Putamen (tissue), 1 donor: ENCODE measurements around the gene FFAR1.

Experiments
- DNase-seq: peaks from one replicate; pipeline ENCODE4 v3.0.0-alpha.2; 2016; ENCODE audit warnings: low spot score

FFAR1 gene

DNA sequence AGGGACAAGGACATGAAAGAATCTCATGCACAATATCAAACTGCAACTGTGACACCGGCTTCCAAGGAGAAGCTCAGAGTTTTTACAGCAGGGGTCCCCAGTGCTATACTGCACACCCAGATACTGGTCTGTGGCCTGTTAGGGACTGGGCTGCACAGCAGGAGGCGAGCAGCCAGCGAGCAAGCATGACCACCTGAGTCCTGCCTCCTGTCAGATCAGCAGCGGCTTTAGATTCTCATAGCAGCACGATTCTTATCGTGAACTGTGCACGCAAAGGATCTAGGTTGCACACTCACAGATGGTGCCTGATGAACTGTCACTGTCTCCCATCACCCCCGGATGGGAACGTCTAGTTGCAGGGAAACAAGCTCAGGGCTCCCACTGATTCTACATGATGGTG is 31.8 kb upstream of the FFAR1 start:
- no peak for DNase-seq

DNA sequence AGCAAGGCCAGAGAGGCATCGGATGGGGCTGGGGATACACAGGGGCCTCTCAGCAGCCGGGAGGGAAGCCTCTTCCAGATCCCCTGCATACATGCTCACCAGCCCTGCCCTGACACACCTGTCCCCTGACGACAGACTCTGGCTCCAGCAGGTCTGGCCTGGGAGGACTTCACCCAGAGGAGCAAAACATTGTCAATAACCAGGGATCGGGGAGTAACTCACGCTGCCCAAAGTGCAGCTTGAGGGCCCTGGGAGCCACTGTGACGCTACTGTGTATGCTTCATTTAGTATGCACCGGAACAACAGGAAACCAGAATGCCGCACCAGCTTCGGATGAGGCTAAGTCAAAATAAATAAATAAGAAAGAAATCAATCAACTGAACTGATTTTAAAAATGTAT is 31.1 kb upstream of the FFAR1 start:
- DNase-seq = no peak

DNA sequence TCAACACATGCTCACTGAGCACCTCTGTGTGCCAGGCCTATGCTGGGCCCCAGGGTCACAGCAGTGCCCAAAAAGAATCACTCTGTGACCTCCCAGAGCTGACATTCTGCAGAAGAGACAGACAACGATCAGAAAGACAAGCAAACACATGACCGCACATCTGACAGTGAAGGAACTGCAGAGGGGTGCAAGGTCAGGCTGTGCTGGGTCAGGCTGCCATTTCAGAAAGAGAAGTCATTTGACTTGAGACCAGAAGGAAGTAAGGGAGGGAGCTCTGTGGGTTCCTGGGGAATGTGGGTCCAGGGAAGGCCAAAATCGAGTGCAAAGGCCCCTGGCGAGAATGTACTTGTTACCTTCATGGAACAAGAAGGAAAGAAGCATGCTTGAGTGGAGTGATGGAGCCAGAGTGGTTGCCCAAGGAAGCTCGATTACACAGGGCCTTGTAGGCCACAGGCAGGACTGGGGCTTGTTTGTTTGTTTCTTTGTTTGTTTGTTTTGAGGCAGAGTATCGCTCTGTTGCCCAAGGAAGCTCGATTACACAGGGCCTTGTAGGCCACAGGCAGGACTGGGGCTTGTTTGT is 30.1 kb upstream of the FFAR1 start:
- DNase-seq = no peak

DNA sequence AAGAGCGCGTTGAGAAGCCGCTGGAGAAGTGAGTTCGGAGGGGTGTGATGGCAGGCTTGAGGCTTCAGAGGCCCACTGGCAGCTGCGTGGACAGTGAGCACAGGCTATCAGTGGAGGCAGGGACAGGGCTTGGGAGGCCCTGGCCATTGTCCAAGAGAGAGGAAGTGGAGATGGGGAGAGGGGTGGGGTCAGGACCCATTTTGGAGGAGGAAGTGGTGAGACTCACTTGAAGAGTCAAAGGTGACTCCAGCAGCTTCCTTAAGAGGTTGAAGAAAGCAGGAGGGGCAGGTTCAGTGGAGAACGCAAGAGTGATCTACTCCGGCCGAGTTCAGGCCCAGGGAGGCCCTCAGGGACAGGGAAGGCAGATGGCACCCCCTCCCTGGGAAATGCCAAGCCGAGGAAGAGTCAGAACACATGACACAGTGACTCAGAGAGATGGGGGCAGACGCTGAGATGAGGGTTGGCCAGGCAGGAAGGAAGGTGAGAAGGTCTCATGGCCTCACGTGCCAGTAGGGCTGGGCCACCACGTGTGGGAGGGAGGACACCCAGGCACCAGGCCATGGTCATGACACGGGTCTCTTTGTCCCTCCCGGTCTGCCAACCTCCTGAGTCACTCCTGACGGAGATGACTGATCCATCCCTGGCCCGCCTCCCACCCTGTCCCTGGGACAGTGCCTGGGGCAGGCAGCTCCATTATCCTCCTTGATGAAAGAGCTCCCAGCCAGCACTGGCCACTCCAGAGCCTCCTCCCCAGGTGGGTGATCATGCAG is 28.8 kb upstream of the FFAR1 start:
- peak; percentile 74 for DNase-seq

DNA sequence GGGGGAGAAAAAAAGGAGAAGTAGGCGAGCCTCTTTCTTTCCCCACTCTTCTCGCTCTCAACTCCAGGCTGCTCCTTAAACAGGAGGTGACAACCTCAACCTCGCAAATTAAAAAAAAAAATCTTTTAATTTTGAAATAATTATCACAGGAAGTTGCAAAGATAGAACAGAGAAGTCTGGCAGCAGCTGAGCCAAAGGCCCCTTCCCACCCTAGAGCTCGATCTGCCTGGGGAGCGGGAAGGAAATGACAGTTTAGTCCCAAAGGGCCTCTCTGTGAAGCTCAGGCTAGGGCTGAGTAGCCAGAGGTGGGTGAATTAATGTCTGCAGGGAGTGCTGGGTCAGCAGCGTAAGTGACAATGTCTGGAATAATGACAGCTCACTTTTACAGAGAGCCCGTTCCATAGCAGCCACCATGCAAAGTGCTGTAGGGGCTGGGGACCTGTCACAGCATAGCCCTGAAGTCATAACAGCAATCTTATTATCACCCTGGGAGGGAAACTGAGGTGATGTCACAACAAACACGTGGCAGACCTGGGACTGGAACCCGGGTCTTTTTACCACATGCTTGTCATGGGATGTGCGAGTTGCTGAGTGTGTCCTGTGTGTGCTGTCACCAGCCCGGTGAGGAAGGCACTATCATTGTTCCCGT is 27.5 kb upstream of the FFAR1 start:
- no peak for DNase-seq

DNA sequence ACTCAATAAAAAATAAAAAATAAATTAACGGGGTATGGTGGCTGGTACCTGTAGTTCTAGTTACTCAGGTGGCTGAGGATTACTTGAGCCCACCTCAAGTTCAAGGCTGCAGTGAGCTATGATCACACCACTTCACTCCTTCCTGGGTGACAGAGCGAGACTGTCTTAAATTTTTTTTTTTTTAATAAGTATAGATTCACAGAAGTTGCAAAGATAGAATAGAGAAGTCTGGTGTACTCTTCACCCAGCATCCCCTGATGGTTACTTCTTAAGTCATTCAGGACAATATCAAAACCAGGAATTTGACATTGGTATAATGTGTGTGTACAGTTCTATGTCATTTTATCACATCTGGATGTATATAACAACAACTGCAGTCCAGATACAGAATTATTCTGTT is 26.4 kb upstream of the FFAR1 start:
- DNase-seq = no peak

DNA sequence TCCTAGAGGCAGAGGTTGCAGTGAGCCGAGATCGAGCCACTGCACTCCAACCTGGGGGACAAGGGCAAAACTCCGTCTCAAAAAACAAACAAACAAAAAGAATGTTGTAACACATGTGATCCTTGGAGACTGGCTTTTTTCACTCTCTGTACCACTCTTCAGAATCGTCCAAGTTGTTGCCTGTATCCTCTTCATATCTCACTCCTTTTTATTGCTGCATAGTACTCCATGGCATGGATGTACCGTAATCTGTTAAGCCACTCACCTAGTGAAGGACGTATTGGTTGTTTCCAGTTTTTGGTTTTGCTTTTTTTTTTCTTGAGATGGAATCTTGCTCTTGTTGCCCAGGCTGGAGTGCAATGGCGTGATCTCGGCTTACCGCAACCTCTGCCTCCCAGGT is 25.7 kb upstream of the FFAR1 start:
- no peak for DNase-seq

DNA sequence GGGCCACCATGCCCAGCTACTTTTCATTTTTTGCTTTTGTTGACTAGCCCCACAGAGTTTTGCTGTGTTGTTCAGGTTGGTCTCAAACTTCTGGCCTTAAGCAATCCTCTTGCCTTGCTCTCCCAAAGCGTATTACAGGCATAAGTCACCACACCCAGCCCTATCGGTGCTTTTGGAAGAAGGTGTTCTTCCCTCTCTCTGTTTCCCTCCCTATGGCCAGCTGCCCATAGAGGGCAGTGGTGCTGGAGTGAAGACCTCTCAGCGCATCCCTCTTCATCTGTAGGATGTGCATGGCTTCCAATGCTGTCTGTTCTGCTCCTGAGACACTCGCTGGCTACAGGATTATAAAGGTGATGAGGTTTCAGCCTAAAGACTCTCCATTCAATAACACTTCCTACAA is 20.1 kb upstream of the FFAR1 start:
- DNase-seq = no peak

DNA sequence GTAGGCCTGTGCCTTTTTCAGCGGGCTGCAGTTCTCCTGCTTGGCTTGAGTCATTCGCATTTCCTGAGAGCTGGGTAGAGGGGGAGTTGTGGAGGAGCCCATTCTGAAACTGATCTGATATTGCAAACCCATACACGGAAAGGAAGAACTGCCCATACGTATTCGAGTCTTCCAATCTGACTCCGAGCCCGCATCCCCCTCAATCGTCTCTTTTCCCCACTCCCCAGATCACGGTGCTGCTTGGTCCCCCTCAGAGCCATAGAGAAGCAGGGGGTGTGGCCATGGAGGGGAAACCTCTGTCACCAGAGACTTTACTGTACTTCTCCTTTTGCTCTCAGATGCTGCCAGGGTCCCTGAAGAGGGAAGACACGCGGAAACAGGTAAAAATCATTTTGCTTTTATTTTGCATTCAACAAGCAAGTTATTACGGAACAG is 18.8 kb upstream of the FFAR1 start, which contains the start of gene CD22:
Gene CD22, plus strand, starts transcription at position 337 of the 435 bp plus-strand sequence. CDS start 2,854 bp downstream, outside the sequence.
- DNase-seq = no peak

DNA sequence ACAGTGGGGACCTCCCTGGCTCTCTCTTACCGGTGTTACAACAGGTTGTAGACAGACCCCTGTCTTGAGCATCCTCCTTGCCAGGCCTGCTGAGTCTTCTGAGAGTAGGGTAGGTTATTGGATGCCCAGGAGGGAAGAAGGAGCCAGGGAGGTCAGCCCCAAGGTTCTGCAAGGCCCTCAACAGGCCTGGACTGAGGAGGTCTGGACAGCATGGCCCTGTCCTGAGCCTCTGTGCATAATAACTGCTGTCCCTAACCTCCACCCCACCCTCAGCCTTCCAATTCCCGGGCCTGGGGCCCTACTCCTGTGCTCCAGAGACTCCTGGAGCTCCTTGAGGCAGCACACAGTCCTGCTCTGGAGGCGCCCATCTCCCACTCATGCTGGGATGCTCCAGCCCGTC is 18.4 kb upstream of the FFAR1 start:
- DNase-seq = no peak

DNA sequence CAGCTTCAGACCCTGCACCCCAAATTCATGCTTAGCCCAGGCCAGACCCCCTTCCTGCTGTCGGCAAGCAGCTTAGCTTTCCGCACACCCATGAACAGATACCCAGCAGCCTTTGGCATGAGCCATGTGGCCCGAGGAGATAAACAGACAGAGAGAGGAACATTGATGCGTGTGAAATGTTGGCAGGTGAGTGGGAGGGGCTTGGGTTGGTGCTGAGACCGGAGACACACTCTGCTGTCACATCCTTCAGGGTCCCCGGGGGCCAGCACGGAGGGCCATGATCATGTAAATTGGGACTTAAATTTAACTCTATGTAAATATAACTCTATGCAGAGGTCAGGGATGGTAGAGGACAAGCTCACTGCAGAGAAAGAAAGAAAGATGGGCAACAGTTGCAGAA is 17.2 kb upstream of the FFAR1 start:
- no peak for DNase-seq

DNA sequence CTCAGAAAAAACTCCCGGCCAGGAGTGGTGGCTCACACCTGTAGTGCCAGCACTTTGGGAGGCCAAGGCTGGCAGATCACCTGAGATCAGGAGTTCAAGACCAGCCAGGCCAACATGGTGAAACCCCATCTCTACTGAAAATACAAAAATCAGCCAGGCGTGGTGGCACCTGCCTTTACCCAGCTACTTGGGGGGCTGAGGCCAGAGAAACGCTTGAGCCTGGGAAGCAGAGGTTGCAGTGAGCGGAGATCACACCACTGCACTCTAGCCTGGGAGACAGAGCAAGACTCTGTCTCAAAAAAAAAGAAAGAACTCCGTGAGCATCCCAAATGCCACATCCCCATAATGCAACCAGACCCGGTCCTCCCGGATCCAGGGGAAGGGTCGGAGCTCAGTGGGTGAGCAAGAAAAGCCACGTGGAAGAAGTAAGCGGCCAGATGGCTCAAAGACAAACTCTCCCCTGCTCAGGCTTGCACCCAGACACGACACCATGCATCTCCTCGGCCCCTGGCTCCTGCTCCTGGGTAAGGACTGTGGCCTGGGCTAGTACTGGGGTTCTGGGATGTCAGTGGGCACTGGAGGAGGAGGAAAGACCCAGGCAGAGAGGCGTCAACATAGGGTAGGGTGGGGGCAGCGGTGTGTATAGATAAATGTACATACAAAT is 16.0 kb upstream of the FFAR1 start:
- DNase-seq = no peak

DNA sequence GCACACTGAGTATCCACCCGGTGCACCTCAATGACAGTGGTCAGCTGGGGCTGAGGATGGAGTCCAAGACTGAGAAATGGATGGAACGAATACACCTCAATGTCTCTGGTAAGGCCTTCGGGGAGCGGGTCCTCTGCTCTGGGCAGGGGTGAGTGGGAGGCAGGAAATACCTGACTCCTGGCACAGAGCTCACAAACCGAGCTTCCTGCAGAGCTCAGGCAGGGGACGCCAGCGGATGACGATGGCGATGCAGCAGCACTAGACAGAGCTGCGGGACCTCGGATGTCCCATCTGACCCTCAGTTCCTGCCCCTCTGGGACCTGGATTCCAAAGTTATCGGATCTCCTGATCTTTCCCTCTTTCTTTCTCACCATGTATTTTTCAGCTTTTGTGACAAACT is 14.9 kb upstream of the FFAR1 start:
- no peak for DNase-seq

DNA sequence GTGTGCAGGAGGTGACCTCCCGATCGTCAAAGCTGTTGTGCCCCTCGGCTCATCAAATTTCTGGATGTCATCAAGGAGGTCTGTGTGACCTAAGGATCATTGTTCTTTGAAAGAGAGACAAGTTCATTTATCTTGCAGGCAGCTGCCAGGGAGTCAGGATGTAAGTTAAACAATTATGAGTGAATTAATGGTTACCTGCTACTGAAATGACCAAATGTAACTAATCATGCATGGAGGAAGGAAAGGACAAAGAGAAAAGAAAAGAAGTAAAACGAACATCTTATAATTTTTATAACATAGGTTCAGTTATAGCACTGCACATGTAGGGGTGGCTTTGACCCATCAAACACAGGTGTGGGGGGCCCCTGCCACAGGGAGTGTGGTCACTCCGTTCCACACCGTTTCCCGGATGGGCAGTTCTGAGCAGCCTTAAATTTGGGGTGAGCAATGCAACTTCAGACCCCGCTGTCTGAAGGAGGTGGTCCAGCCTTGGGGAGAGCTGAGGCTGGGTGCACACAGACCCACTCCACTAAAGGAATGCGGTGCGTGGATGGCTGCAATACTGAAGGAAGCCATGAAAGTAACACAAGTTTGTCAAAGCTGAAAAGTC is 13.5 kb upstream of the FFAR1 start:
- DNase-seq = no peak

DNA sequence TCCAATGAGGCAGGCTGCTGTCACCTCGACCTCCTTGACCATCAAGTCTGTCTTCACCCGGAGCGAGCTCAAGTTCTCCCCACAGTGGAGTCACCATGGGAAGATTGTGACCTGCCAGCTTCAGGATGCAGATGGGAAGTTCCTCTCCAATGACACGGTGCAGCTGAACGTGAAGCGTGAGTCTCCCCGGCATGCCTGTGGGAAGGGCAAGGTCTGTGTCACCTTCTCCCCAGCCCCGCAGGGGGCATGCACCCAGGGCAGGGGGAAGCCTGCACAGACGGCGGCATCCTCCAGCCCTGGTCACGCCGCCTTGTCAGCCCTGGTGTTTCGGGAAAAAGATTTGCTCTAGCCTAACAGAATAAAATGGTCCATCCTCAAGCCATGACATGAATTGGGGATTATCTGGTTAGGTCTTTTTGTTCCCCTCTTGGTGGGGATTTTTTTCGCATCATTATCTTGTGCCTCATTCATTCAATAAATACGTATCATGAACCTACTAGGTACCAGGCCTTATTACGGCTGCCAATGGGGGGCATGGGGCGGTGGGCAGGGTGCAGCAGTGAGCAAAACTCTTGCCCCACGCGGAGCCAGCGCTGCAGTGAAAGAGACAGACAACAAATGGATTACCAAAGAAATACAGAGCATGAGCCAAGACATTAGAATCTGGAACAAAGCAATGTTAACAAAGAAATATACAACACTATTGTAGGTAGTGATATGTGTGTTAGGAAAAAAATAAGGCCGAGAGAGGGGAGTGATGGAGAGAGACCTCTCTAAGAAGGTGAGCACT is 11.3 kb upstream of the FFAR1 start:
- DNase-seq = no peak

DNA sequence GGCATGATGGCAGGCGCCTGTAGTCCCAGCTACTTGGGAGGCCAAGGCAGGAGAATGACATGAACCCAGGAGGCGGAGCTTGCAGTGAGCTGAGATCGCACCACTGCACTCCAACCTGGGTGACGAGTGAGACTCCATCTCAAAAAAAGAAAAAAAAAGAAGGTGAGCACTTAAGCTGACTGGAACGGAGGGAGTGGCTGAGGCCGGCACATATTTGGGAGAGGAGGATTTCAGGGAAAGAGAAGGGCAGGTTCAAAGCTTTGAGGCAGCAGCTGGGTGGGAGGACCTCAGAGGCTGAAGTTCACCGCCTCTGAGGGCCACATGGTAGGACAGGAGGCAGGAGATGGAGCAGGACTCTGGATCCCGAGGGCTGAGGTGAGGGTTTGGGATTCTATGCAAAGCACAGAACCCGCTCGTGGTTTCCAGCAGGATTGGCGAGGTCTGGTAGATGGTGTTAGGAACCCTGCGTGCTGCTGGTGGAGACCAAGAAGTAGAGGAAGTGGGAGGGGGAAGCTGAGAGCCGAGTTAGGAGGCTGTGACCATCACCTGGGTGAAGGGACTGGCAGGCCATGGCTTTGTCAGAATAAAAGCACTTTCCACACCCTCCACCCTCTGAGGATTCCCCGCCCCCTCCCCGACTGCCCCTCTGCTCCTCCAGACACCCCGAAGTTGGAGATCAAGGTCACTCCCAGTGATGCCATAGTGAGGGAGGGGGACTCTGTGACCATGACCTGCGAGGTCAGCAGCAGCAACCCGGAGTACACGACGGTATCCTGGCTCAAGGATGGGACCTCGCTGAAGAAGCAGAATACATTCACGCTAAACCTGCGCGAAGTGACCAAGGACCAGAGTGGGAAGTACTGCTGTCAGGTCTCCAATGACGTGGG is 10.4 kb upstream of the FFAR1 start:
- DNase-seq = no peak

DNA sequence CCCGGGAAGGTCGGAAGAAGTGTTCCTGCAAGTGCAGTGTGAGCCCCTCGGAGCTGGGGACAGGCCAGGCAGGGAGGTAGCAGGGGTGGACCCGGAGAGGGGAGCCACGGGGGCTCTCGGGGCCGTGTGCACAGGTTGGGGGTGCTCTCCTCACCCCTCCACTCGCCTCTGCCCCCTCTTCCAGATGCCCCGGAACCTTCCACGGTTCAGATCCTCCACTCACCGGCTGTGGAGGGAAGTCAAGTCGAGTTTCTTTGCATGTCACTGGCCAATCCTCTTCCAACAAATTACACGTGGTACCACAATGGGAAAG is 9.8 kb upstream of the FFAR1 start:
- no peak for DNase-seq

DNA sequence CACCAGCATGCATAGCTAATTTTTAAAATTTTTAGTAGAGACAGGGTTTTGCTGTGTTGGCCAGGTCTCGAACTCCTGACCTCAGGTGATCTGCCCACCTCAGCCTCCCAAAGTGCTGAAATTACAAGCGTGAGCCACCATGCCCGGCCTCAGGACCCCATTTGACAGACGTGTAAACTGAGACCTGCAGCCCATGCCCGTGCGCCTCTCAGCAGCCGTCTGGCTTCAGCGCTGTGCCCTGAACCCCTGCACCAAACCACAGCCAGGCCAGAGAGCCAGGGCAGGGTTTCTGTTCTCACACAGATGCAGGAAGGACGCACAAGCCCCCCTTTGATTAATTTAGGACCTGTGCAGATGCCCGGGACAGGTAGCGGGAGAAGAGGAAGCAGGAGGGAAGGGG is 7.3 kb upstream of the FFAR1 start:
- no peak for DNase-seq

DNA sequence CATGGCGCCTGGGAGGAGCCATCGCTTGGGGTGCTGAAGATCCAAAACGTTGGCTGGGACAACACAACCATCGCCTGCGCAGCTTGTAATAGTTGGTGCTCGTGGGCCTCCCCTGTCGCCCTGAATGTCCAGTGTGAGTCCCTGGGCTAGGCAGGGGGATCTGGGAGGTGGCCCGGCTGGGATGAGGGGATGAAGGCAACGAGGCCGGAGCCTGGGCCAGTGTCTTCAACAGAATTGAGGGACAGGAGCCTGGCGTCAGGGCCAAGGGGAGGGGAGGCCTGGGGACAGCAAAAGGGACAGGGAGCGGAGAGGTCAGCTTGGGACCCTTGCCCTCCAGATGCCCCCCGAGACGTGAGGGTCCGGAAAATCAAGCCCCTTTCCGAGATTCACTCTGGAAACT is 6.7 kb upstream of the FFAR1 start:
- DNase-seq = no peak

DNA sequence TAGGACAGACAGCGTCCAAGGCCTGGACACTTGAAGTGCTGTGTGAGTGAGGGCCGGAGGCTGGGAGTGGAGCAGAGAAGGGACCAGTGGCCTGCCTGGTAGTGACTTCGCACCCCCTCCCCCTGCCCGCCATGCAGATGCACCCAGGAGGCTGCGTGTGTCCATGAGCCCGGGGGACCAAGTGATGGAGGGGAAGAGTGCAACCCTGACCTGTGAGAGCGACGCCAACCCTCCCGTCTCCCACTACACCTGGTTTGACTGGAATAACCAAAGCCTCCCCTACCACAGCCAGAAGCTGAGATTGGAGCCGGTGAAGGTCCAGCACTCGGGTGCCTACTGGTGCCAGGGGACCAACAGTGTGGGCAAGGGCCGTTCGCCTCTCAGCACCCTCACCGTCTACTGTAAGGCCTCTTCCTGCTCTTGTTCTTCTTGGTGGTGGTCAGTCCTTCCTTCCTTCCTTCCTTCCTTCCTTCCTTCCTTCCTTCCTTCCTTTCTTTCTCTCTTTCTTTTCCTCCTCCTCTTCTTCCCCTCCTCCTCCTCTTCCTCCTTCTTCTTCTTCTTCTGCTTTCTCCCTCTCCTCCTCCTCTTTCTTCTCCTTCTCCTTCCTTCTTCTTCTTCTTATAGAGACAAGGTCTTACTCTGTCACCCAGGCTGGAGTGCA is 6.0 kb upstream of the FFAR1 start:
- no peak for DNase-seq
